ENCODE results near the gene NUP93.

- TF ChIP-seq, protein P1, sequence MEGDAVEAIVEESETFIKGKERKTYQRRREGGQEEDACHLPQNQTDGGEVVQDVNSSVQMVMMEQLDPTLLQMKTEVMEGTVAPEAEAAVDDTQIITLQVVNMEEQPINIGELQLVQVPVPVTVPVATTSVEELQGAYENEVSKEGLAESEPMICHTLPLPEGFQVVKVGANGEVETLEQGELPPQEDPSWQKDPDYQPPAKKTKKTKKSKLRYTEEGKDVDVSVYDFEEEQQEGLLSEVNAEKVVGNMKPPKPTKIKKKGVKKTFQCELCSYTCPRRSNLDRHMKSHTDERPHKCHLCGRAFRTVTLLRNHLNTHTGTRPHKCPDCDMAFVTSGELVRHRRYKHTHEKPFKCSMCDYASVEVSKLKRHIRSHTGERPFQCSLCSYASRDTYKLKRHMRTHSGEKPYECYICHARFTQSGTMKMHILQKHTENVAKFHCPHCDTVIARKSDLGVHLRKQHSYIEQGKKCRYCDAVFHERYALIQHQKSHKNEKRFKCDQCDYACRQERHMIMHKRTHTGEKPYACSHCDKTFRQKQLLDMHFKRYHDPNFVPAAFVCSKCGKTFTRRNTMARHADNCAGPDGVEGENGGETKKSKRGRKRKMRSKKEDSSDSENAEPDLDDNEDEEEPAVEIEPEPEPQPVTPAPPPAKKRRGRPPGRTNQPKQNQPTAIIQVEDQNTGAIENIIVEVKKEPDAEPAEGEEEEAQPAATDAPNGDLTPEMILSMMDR (IDR thresholded peaks at IDR 0.05; ENCODE audit: low read depth, low read length), result no peak
- TF ChIP-seq POLR2A (IDR thresholded peaks at IDR 0.05; ENCODE audit: extremely low read depth, insufficient read length), result no peak
- TF ChIP-seq MYC (IDR thresholded peaks at IDR 0.05; ENCODE audit: low read depth, low read length), result no peak
- TF ChIP-seq MAX (IDR thresholded peaks at IDR 0.05; ENCODE audit: low read depth, low read length), result no peak
Measured at GRCh38 chr16:56728980-56729734, 772 bp upstream of the NUP93 start.
